ENCODE measurements around the gene DNAJB14.
A peak's percentile ranks its signal among the peaks of the same experiment; 100 is the strongest.

Gene DNAJB14

DNA sequence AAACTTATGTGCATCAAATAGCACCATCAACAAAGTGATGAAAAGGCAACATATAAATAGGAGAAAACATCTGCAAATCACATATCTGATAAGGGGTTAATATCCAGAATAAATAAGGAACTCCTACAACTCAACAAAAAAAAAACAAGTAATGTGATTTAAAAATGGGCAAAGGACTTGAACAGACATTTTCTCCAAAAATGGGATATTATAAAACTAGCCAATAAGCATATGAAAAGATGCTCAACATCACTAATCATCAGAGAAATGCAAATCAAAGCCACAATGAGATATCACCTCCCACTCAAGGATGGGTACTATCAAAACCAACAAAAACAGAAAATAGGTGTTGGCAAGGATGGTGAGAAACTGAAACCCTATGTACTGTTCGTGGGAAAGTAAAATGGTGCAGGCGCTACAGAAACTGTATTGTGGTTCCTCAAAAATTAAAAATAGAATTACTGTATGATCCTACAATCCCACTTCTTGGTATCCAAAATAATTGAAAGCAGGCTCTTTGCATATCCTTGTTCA is 2.4 kb downstream of the DNAJB14 start:
- no peak for DNase-seq (ENCODE audit: low read depth)

GRCh38 chr4:99938243-99938753 is 8.1 kb downstream of the DNAJB14 start:
- DNase-seq (ENCODE audit: low read depth) = no peak

DNA sequence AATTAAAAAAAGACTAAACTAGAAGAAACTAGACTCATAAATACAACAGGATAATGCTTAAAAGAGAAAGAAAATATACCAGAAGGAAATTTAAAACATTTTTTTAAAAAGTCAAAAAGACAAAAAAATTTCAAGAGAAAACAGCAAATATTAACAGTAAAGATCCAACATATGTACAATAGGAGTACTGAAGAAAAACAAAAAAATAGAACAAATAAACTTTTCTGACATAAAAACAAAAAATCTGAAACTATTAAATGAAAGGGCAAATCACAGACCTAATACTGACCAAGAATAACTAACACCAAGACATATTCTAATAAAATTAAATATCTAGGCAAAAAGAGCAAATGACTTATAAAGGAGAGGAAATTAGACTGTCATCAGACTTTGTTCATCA is 11.5 kb downstream of the DNAJB14 start:
- no peak for DNase-seq (ENCODE audit: low read depth)

DNA sequence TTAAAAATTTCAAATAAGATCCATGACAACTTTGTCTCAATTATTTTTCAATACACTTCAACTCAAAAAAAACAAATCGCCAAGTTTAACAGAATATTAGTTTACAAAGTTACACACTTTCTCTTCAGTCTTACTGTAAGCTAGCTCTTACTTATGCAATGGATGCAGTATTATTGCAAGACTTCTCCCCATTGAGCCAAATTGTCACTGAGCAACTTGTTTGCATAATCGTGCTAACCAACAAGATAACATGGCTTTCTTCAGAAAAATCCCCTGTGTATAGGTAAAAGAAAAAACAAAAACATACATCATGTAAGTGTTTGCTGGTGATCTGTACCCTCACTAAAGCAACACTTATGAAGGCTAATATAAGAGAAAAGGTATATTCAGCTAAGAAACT is 18.9 kb downstream of the DNAJB14 start:
- DNase-seq (ENCODE audit: low read depth) = no peak

GRCh38 chr4:99921174-99921573 is 25.2 kb downstream of the DNAJB14 start:
- DNase-seq (ENCODE audit: low read depth) = no peak

GRCh38 chr4:99918656-99919055 is 27.8 kb downstream of the DNAJB14 start:
- DNase-seq (ENCODE audit: low read depth) = no peak

DNA sequence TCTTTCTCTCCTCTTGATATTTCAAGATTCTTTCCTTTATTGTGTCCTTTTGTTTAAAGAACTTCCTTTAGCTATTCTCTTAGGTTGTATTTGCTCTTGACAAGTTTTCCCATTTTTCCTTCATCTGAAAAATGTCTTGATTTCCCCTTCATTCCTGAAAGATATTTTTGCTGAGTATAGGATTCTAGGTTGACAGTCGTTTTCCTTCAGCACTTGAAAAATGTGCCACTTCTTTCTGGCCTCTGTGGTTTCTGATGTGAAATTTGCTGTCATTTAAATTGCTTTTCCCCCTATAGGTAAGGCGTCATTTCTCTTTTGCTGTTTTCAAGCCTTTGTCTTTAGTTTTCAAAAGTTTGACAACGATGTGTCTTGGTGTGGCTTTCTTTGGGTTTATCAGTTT is 28.8 kb downstream of the DNAJB14 start:
- no peak for DNase-seq (ENCODE audit: low read depth)

- DNase-seq (ENCODE audit: low read depth) = no peak
Measured at GRCh38 chr4:99915449-99915848, 31.0 kb downstream of the DNAJB14 start.

GRCh38 chr4:99894998-99895397 is 51.4 kb downstream of the DNAJB14 start:
- no peak for DNase-seq (ENCODE audit: low read depth)

GRCh38 chr4:99894161-99894997 is 52.0 kb downstream of the DNAJB14 start, which contains the start of gene LAMTOR3:
Gene LAMTOR3 (minus strand): TSS chr4:99894427. CDS start chr4:99893963, 464 bp downstream.
- DNase-seq (ENCODE audit: low read depth) = peak; percentile 73

GRCh38 chr4:99893839-99894160 is 52.6 kb downstream of the DNAJB14 start:
- DNase-seq (ENCODE audit: low read depth) = no peak

DNA sequence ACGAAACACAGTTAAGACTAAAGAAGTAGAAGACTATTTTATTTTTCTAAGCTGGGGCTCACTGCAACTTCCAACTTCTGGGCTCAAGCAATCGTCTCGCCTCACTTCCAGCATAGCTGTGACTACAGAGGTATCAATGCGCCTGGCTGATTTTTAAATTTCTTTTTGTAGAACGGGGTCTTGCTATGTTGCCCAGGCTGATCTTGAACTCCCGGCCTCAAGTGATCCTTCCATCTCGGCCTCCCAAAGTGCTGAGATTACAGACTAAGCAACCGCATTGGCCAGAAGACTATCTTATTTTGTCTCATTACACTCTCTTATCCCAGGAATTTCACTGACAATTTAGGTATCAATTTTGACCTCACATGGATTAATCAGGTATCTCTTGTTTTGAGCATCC is 53.4 kb downstream of the DNAJB14 start:
- DNase-seq (ENCODE audit: low read depth) = no peak

DNA sequence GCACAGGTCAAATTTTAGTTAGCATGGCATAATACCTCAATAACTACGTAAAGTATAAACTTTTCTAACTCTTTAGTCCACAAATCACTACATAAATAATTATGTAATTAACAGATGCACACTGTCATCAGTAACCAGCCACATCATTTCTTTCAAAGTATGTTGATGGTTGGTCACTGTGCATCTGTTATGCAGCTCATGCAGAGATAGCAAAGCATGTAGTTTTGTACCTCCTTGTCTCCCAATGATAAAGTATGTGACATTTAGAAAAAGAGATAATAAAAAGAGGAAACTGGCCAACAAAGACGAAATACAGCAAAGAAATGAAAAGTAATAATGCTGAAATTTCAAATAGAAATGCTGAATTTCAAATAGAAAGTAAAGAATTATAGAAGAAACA is 55.1 kb downstream of the DNAJB14 start:
- DNase-seq (ENCODE audit: low read depth) = no peak

DNA sequence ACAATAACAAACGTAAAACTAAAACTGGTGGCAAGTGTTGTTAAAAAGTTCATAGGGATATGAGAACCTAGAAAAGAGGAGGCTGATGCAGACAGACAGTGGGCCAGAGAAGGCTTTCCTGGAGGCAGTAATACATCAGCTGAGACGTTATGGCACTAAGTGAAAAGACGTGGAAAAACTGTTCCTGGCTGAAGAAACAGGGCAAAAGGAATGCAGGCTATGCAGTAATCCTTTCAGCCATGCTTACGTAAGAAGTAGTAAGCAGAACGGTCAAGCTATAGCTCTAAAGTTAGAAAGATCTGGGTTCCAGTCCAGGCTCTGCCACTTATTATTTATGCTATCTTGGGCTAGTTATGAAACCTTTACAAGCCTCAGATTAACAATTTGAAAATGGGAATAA is 58.6 kb downstream of the DNAJB14 start:
- DNase-seq (ENCODE audit: low read depth) = no peak

- no peak for DNase-seq (ENCODE audit: low read depth)
Measured at GRCh38 chr4:99886146-99886545, 60.3 kb downstream of the DNAJB14 start.

DNA sequence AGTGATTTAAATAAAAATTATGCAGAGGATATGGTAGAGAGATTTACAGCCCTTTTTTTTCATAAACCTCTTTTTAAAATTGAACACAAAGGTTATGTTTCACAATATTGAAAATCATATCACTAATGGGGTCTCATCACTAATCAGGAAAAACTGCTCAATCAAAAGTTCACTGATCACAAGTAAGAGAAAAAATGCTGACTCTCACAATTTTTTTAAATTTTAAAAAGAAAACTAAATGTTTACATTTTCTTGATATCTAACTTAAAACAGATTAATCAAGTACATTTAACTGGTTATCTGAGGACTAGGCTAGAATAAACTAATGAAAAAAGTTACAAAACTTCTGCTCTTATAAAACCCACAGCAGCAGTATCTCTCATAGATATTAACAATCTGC is 60.7 kb downstream of the DNAJB14 start:
- no peak for DNase-seq (ENCODE audit: low read depth)

- DNase-seq (ENCODE audit: low read depth) = no peak
Measured at GRCh38 chr4:99885063-99885664, 61.3 kb downstream of the DNAJB14 start.

DNA sequence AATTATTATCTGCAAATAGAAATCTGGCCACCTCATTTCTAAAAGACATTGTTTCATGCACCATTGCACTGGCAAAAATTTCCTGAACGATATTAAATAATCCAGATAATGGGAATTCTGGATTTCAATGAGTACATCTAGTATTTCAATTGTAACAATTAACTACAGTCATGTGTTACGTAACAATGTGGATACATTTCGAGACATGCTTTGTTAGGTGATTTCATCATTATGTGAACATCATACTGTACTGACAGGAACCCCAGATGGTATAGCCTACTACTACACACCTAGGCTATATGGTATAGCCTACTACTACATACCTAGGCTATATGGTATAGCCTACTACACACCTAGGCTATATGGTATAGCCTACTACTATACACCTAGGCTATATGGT is 67.0 kb downstream of the DNAJB14 start:
- DNase-seq (ENCODE audit: low read depth) = no peak

GRCh38 chr4:99878604-99879003 is 67.8 kb downstream of the DNAJB14 start:
- no peak for DNase-seq (ENCODE audit: low read depth)

DNA sequence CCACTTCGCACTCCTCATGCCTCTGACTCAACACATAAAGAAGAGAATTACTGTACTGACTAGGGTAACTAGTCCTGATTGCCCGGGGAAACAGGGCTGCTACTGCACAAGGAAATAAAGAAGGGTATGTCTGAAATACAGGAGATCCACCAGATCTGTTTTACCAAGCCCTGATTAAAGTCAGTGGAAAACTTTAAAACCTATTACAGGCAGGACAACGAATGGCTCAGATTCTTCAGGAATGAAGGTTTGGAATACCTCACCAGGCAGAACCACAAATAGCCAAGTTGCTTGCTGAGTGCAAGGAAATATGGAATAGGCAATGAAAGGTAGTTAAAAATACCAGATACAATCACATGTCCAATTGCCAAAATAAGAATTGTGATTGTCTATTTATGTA is 69.5 kb downstream of the DNAJB14 start:
- no peak for DNase-seq (ENCODE audit: low read depth)

- DNase-seq (ENCODE audit: low read depth) = no peak
Measured at GRCh38 chr4:99875071-99875470, 71.3 kb downstream of the DNAJB14 start.

- DNase-seq (ENCODE audit: low read depth) = no peak
Measured at GRCh38 chr4:99872570-99872969, 73.8 kb downstream of the DNAJB14 start.

GRCh38 chr4:99868126-99868596 is 78.3 kb downstream of the DNAJB14 start:
- no peak for DNase-seq (ENCODE audit: low read depth)

Data from stimulated activated CD8-positive, alpha-beta memory T cell treated with anti-CD3 and anti-CD28 coated beads, Interleukin-15, amount 100 ng/mL, for 1 hour (primary cell).